Measurements from ENCODE around the gene RPSA.
"Not testable (repeated sequence)": the region's sequence is repeated elsewhere in the genome, so short reads cannot be mapped to it uniquely, and the experiment has no call there.

RPSA gene

DNA sequence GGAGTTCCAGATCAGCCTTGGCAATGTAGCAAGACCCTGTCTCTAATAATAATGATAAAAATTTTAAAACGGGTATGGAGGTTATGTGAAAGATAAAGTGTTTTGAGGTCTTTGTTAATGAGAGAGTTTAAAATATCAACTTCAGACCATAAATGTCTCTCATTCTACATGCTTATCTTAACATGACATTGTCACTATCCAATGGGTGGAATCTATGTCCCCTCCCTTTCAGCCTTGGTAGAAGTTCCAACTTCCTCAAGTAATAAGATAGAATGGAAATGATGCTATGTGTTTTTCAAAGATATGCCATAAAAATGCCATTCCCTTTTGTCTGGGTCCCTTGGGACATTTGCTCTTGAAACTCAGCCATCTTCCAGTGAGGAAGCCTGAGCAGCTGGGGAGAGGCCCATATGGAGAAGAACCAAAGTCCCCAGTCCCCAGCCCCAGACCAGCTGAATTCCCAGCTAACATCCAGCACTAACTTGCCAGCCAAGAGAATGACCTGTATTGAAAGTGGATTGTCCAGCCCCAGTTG is 17.0 kb downstream of the RPSA start:
- no peak for DNase-seq

DNA sequence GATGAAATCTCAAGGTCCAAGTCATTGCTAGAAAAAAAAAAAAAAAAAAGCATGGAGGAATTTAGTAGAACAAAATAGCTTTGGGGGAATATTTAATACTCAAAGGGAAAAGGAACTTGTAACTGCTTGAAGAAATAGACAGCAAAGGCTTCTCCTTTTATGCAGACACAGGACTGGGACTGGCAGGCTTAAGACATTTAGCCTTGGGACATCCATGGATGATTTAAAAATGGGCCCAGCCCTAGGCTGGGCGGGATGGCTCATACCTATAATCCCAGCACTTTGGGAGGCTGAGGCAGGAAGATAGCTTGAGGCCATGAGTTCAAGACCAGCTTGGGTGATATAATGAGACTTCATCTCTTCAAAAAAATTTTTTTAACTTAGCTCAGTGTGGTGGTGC is 19.8 kb downstream of the RPSA start:
- no peak for DNase-seq

- no peak for DNase-seq
These were observed 21.0 kb downstream of the RPSA start for GRCh38 chr3:39427506-39427905.

DNA sequence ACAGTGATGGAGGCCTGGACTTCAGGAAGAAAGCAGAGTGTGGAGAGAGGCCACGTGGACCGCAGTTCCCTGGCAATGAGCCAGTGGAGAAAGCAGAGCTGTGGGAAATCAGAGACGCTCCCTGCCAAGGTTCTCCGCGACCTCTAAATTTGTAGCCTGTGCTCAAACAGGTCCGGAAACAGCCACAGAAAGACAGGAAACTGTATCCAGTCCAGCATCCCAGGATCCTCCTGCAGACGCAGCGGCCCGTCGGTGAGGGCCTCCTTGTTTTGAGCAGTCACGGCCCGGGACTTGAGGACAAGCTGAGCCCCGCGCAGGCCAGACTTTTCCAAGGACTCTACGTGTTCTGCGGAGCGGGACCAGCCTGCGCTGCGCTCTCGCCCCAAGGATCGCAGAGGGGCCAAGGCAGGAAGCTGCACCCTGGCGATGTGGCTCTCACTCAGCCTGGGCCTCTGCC is 22.3 kb downstream of the RPSA start:
- DNase-seq: no peak

DNA sequence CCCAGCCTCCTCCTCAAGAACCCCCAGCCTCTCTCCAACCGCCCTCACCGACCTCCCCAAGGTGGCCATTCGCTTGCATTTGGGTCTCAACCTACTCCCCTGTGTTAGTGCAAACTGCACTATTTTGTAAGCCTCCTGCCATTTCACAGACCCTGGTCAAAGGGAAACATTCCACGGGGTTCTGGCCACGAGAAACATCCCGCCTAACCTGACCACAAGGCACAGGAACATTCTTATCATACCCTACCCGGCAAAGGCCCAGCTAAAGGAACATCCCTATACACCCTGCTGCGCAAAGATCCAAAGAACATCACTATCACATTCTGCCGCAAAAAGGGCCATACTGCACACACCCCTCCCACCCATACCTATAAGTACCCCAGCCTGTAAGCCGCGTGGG is 22.9 kb downstream of the RPSA start:
- no peak for DNase-seq

DNA sequence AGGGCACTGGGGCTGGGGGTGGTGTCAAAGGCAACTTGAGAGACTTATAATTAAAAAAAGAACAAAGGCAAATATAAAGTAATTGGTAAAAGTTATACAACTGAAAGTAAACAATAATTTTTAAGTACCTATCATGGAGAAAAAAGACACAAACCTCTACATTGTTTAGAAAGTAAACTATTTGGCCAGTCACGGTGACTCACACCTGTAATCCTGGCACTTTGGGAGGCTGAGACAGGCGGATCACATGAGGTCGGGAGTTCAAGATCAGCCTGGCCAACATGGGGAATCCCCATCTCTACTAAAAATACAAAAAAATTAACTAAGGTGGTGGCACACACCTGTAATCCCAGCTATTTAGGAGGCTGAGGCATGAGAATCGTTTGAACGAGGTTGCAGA is 25.8 kb downstream of the RPSA start:
- no peak for DNase-seq

DNA sequence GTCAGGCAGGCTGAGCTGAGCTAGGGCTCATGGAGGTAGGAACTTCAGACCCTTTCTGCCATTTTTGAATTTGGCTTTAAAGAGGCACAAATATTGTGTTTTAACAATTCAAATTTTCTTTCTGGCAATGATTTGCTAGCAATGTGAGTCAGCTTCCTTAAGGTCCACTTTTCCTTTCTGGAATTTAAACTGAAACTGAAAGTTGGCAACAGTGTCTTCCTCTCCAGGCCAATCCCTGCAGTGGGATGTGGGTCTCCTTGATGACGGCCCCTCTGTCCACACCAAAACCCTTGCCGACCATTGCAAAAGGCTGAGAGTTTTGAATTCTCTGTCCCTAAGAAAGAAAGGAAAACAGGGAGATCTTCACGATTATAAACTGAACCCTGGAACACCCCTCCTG is 27.1 kb downstream of the RPSA start:
- no peak for DNase-seq

DNA sequence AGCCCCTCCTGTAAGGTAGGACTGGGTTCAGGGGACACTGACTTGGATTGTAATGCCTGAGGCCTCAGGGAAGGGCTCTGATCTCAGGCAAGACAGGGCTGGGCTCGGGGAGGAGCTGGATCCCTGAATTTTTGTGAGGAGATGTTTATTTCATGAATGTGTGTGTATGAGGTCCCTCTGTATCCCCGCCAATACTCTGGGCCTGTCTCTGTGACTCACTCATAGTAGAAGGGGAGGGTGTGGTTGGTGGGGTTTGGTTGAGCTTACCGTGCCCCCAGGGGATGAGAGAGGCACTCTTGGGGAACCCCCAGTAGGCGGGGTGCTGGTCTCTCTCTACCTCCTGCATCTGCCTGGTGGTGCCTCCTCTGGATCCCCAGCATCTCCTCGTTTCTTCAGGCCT is 28.1 kb downstream of the RPSA start:
- no peak for DNase-seq

- DNase-seq: no peak
These were observed 28.7 kb downstream of the RPSA start for GRCh38 chr3:39435006-39435748.

GRCh38 chr3:39438880-39439279 is 32.4 kb downstream of the RPSA start:
- DNase-seq: no peak

GRCh38 chr3:39440316-39440715 is 33.8 kb downstream of the RPSA start:
- DNase-seq: no peak

GRCh38 chr3:39443530-39443929 is 37.0 kb downstream of the RPSA start:
- DNase-seq: no peak

DNA sequence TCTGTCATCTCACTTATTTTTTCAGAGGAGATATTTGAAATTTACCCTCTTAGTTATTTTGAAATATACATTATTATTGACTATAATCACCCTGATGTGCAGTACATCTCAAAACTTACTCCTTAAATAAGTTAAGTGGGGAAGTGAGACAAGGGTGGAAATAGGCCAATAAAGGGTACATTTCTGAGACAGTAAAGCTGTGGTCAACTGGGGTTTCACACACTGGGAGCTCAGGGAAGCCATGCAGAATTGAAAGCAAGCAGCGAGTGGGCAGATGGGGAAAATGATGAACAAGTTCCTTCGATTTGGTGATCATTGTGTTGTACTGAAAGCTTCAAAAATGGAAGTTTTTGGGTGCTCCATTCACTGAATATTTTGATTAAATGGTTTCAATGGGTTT is 39.4 kb downstream of the RPSA start:
- DNase-seq: no peak

DNA sequence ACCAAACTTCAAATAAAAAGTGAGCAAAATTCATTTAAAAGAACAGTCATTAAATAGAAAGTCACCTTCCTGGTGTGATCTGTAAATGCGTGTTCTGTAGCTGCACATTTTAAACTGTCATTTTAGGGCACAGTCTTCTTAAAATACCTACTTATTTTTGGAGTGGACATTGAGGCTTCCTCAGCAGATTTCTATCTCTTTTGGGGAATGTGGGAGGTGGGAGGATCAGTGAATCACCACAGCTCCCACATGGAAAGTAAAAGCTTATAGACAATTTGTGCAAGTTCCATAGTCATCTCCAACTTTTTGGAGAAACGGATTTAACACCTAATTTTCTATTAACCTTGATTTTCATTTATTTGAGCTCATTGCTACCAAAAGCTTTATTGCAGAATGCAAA is 39.9 kb downstream of the RPSA start:
- no peak for DNase-seq

- DNase-seq: peak; percentile 21 to 40
These were observed 41.3 kb downstream of the RPSA start for GRCh38 chr3:39447637-39448483.

DNA sequence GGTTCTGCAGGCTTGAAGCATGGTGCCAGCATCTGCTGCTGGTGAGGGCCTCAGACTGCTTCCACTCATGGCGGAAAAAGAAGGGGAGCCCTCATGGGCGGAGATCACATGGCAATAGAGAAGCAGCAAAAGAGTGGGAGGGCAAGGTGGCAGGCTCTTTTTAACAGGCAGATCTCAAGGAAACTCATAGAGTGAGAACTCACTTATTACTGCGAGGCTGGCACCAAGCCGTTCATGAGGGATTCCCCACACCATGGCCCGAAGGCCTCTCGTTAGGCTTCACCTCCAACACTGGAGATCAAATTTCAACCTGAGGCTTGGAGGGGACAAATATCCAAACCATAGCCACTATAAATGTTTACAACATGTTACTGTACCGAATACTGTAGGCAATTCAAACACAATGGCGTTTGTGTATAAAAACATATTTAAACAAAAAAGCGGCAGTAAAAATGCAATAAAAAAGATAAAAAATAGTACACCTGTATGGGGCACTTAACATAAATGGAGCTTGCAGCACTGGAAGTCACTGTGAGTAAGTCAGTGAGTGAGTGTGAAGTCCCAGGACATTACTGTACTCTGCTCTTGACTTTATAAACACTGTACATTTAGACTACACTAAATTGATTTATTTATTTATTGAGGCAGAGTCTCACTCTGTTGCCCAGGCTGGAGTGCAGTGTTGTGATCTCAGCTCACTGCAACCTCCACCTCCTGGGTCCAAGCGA is 42.1 kb downstream of the RPSA start:
- no peak for DNase-seq

DNA sequence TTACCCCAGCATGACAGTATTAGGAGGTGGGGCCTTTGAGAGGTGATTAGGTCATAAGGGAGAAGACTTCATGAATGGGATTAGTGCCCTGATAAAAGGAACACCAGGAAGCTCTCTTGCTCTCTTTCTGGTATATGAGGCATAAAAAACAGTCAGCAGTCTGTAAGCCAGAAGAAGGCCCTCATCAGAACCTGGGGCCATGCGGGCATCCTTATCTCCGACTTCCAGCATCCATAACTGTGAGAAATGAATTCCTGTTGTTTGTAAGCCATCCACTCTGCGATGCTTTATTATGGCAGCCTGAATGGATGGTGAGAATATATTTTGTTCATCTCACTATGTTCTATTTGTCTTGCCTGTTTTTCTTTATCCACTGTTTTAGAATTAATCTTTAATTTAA is 43.3 kb downstream of the RPSA start:
- no peak for DNase-seq

GRCh38 chr3:39453134-39453533 is 46.6 kb downstream of the RPSA start:
- no peak for DNase-seq

DNA sequence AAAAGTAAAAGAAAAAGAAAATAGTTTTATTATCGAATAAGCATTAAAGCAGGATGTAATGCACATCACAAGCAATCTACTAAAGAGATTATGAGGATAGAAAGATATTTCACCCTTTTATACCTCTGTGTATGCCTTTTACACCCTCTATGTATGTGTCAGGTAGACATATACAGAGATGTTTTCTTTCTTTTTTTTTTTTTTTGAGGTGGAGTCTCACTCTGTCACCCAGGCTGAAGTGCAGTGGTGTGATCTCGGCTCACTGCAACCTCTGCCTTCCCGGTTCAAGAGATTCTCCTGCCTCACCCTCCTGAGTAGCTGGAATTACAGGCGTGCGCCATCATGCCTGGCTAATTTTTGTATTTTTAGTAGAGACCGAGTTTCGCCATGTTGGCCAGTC is 47.4 kb downstream of the RPSA start:
- DNase-seq: not testable (repeated sequence)

- DNase-seq: no peak
These were observed 48.2 kb downstream of the RPSA start for GRCh38 chr3:39454591-39455217.

DNA sequence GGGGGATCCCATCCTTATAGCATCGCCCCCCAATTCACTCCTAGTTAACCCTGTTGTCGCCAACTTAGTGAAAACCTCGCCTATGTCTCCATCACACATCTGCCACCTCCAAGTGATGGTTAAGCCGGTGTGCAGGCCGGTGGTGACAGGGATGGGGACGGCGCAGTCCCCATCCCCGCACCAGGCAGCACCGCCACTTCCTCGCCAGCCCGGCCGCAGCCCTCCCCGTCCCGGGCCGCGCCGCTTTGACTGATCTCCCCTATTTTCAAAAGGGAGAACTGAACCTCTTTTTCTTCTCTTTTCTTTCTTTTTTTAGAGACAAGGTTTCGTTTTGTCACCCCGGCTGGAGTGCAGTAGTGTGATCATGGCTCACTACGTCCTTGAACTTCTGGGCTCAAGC is 49.6 kb downstream of the RPSA start:
- no peak for DNase-seq

- DNase-seq: no peak
These were observed 50.8 kb downstream of the RPSA start for GRCh38 chr3:39457361-39457760.

DNA sequence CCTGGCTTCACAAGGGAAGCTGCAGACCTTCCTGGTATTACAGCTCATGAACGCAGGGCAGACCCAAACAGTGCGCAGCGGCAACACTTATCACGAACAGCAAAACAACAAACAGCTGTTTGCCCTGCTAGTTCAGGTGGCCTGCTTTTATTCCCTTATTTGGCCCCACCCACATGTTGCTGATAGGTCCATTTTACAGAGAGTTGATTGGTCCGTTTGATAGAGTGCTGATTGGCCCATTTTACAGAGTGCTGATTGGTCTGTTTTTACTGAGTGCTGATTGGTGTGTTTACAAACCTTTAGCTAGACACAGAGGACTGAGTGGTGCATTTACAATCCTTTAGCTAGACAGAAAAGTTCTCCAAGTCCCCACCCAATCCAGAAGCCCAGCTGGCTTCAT is 52.1 kb downstream of the RPSA start:
- not testable (repeated sequence) for DNase-seq

Measured in activated CD4-positive, alpha-beta T cell treated with anti-CD3 and anti-CD28 coated beads, Interleukin-2, amount 50 U/mL, for 4 hours (primary cell).